Neuron (in vitro differentiated cells): ENCODE results near the gene E2F3.
"Not testable (repeated sequence)": the region's sequence is repeated elsewhere in the genome, so short reads cannot be mapped to it uniquely, and the experiment has no call there.

Experiments used
- H2AFZ ChIP-seq: one replicate; pipeline ENCODE4 v1.6.1; 2013; ENCODE audit warnings: low read depth, mild to moderate bottlenecking, inconsistent platforms, low read length, moderate library complexity
- H3K27me3 ChIP-seq: one replicate; pipeline ENCODE4 v1.6.1; 2013; ENCODE audit warnings: low read length; ENCODE audit not compliant: insufficient read depth
- H3K36me3 ChIP-seq: one replicate; pipeline ENCODE4 v1.6.1; 2013; ENCODE audit warnings: low read length; ENCODE audit not compliant: insufficient read depth
- H3K4me1 ChIP-seq: one replicate; pipeline ENCODE4 v1.6.1; 2013; ENCODE audit warnings: low read length; ENCODE audit not compliant: insufficient read depth
- H3K4me3 ChIP-seq: 2 replicates; pipeline ENCODE4 v1.5.1; 2013; ENCODE audit warnings: mild to moderate bottlenecking, low read length, moderate library complexity
- H3K9me3 ChIP-seq: one replicate; pipeline ENCODE4 v1.6.1; 2013; ENCODE audit warnings: low read length

The E2F3 gene

DNA sequence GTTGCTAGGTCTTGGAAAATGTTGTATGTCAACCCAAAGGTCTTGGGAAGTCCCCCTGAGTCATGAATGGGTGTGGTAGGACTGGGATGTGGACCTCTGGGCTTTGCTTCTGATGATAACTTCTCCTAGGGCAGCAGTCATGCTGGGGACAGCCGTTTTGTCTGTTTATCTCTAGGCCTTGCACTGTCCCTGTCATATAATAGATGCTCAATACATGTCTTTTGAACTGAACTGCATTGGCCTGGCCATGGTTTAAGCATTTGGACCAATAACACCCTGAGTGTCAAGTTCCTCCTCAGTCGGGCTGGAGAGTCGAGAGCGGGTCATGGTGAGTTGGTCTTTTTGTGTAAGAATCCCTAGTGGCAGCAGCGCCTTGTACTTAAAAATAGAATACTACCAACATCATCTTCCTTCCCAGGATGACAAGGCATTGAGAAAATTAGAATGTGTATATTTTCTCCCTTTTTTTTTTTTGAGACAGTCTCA lies 43.1 kb downstream of the E2F3 start:
- no peaks in the 10 kb centered on the region for H3K4me1 ChIP-seq
- H3K9me3 ChIP-seq = no peaks in the 10 kb centered on the region
- H3K27me3 ChIP-seq = no peaks in the 10 kb centered on the region
- no peak overlapping the region for H3K4me3 ChIP-seq
- peaks cover 21% of the 10 kb centered on the region for H3K36me3 ChIP-seq
- no peak overlapping the region for H2AFZ ChIP-seq

DNA sequence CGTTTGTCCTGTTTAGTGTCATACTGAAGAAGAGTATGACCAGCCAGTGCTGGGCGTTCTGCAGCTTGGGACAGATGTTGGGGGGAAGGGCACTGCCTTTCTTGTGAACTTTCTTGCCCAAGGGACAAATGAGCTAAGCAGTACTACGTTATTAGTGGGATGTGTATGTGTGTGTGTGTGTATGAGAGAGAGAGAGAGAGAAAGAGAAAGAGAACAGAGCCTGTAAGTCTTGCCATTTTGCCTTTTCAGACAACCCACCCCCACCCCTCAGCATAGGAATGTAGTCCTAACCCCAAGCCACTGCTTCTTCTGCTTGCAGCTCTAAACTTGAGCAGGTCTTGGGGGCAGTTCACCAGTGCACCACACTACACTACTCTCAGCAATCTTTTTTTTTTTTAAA lies 45.5 kb downstream of the E2F3 start:
- H3K36me3 ChIP-seq = peaks cover 7% of the 10 kb centered on the region
- H2AFZ ChIP-seq = no peak overlapping the region
- H3K9me3 ChIP-seq = peaks cover 2% of the 10 kb centered on the region
- H3K27me3 ChIP-seq = no peaks in the 10 kb centered on the region
- no peak overlapping the region for H3K4me3 ChIP-seq
- no peaks in the 10 kb centered on the region for H3K4me1 ChIP-seq

DNA sequence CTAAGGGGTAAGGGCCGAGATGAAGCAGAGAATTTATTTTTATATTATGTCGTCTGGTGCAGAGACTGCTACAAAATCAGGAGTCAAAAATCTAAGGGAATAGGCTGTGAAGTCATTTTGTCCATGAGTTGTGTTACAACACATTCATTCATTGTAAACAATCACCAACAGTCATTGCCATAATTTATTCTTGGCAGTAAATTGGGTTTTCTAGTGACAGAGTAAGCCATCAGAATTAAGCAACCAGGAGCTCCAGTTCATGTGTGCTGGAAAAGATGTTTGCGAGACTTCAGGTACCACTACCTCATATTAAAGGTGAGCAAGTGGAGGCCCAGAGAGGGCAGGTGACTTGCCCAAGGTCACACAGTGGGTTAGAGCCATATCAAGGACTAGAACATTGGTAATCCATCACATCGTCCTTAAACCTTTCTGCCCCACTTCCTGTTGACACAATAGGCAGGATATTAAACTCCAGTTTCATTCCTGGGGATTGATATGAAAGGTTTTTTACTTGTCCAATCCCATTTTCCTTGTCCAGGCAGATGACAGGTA lies 46.0 kb downstream of the E2F3 start:
- Histone ChIP-seq H3K4me3 (no peak overlapping the region), H3K9me3 (peaks cover 2% of the 10 kb centered on the region), H3K4me1 (no peaks in the 10 kb centered on the region), H3K36me3 (peaks cover 6% of the 10 kb centered on the region), H2AFZ (no peak overlapping the region), H3K27me3 (no peaks in the 10 kb centered on the region)

DNA sequence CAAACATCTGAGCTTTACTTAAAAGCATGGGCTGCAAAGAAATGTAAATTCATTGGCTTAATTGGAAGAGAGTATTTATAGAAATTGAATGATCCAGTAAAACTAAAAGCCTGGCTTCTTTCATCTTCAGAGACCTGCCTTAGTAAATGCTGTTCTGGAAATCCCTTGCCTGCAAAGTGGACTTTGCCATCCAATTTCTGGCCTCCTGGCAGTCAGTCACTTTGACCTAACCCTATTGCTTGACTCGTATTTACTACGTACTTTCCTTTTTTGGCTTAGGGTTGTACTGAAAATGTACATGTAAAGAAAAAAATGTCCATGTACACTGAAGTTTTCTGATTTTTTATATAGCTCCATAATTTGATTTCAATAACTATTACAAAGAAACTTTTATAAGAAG lies 47.1 kb downstream of the E2F3 start:
- H3K36me3 ChIP-seq = peaks cover 6% of the 10 kb centered on the region
- peaks cover 4% of the 10 kb centered on the region for H3K9me3 ChIP-seq
- H3K4me3 ChIP-seq = no peak overlapping the region
- H2AFZ ChIP-seq = no peak overlapping the region
- no peaks in the 10 kb centered on the region for H3K27me3 ChIP-seq
- no peaks in the 10 kb centered on the region for H3K4me1 ChIP-seq

DNA sequence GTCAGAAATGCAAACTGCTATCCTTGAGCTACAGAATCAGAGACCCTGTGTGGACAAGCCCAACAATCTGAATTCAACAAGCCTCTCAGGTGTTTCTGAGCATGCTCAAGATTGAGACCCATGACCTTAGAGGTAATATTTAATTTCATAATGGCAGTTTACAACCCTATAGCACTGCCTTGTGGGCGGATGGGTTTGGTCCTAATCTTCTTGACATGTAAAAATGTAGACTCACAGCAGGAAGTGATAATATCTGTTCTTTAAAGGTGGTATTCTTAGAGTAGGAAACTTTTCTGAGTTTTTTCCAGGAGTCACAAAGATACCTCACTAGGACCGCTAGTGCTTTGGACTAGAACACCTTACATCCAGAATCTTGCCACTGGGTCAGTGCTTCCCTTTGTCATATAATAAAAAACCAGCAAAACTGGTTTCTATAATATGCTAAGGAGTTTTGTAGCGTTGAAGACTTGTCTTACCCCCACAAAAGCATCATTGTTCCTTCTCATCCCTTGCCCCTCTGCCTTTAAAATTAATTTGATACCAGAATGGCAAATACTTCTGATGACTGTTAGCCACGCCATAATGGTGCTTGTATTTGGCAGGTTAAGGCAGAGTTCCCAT lies 52.6 kb downstream of the E2F3 start:
- Histone ChIP-seq H3K4me3 (no peak overlapping the region), H3K27me3 (no peaks in the 10 kb centered on the region), H3K4me1 (no peaks in the 10 kb centered on the region), H3K36me3 (peaks cover 7% of the 10 kb centered on the region), H3K9me3 (peaks cover 4% of the 10 kb centered on the region), H2AFZ (no peak overlapping the region)

DNA sequence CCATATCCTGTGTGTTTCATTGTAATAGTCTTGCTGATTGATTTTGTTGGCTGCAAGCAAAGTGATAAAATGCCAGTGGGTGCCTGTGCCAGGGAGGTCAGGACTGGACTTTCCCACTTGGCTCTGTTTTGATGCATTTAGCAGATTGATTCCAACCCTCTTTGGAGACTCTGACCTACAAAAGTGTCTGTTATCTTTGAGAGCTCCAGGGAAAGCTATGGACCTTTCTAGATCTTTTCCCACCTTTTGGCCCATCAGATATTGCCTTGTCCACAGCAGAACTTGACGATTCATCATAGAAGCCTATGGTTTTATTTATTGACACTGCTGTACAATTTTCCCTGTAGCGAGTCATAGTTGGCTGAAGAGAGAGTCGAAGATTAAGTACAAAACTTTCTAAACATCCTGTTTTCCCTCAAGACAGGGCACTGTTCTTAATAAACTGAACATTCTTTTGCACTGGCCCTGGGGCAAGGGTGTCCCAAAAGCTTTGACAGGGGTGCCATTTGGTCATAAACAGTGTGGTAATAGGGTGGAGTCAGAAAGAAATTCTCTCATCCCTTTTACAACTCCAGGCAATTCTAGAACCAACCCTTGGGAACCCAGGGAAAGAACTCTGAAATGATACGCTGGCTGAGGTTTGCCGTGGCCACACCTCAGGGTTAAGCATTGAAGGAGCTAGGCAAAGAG lies 53.7 kb downstream of the E2F3 start:
- no peak overlapping the region for H3K4me3 ChIP-seq
- H3K4me1 ChIP-seq = no peaks in the 10 kb centered on the region
- peaks cover 4% of the 10 kb centered on the region for H3K9me3 ChIP-seq
- H3K27me3 ChIP-seq = no peaks in the 10 kb centered on the region
- H3K36me3 ChIP-seq = peaks cover 7% of the 10 kb centered on the region
- H2AFZ ChIP-seq = no peak overlapping the region

DNA sequence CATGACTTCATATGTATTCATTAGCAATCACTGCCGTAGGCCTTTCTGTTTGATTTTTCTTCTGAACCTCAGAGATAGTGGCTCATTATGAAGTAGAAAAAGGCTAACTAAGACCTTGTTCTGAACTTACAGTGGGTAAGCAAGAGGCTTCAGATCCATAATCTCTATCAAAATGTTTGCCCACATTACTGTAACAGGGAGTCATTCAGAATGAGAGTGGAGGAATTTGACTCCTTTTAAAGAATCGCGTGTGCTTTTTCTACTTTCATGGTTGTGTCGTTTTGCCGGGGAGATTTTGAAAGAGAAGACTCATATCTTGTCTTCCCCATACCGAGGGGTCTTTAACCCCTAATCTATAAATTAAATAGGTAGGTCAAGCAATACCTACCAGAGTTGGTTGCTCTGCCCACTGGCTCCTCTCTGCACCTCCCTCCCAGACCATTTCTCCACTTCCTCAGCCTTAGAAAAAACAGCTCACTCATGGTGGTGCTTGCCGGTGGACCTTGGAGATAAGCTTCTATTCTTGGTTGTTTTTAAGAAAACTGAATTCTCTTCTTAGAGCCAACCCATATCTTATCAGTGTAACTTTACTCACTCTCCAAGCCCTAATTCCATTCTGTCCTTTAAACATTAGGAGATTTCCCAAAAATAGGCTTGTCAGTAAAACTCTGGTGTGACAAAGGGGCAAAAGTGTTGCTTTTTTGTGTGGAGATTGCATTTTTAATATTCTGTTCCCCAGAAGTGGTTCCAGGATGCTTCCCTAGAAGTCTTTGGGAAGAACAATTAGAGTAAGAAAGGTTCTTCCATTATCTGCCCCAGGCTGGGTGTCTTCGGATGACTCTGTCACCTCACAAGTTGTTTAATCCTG lies 56.6 kb downstream of the E2F3 start:
- Histone ChIP-seq H3K36me3 (peaks cover 7% of the 10 kb centered on the region), H2AFZ (no peak overlapping the region), H3K27me3 (no peaks in the 10 kb centered on the region), H3K9me3 (peaks cover 2% of the 10 kb centered on the region), H3K4me1 (no peaks in the 10 kb centered on the region), H3K4me3 (no peak overlapping the region)

DNA sequence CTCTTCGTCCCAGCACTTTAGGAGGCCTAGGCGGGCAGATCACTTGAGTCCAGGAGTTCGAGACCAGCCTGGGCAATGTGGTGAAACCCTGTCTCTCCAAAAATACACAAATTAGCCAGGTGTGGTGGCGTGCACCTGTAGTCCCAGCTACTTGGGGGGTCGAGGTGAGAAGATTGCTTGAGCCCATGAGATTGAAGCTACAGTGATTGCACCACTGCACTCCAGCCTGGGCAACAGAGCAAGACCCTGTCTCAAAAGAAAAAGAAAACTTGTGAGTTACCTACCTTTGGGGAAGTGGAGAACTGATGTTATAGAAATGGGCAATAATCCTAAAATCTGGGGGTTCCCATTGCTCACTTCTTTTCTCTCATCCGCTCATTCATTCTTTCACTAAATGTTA lies 58.0 kb downstream of the E2F3 start:
- Histone ChIP-seq H2AFZ (no peak overlapping the region), H3K36me3 (peaks cover 7% of the 10 kb centered on the region), H3K27me3 (no peaks in the 10 kb centered on the region), H3K9me3 (no peaks in the 10 kb centered on the region), H3K4me3 (no peak overlapping the region), H3K4me1 (no peaks in the 10 kb centered on the region)

DNA sequence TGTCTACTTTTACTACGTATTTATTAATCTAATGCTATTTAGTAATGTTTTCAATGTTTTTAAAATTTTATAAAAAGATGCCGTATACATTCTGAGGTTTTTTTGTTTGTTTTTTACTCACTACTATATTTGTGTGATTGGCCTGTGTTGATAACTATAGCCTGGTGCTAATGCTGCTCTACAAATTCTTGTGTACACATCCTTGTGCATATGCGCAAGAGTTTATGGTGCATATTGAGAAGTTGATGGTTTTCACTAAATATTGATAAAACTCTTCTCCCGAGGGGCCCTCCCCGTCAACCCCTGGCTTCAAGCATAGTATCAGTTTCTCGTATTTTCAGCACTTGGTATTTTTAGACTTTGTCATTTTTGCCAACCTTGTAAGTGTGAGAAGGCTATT lies 59.9 kb downstream of the E2F3 start:
- no peaks in the 10 kb centered on the region for H3K9me3 ChIP-seq
- no peaks in the 10 kb centered on the region for H3K27me3 ChIP-seq
- H3K36me3 ChIP-seq = peaks cover 7% of the 10 kb centered on the region
- H3K4me3 ChIP-seq = no peak overlapping the region
- H2AFZ ChIP-seq = no peak overlapping the region
- H3K4me1 ChIP-seq = no peaks in the 10 kb centered on the region

DNA sequence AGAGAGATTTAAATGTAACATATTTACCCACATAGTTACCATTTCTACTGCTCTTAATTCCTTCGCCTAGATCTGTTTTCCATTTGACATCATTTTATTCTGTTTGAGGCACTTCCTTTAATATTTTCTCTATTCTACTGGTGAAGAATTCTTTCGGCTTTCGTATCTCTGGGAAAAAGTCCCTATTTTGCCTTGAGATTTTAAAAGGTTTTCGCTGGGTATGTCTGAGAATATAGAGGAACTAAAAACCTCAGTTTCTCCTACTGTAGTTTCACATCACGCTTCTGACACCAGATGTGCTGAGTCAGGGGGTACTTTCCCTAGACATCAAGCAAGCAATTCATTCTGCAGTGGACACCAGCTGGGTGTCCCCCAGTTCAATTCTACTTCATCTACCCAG lies 61.7 kb downstream of the E2F3 start:
- Histone ChIP-seq H3K4me3 (no peak overlapping the region), H3K4me1 (no peaks in the 10 kb centered on the region), H3K9me3 (peaks cover 2% of the 10 kb centered on the region), H2AFZ (no peak overlapping the region), H3K36me3 (peaks cover 6% of the 10 kb centered on the region), H3K27me3 (no peaks in the 10 kb centered on the region)

DNA sequence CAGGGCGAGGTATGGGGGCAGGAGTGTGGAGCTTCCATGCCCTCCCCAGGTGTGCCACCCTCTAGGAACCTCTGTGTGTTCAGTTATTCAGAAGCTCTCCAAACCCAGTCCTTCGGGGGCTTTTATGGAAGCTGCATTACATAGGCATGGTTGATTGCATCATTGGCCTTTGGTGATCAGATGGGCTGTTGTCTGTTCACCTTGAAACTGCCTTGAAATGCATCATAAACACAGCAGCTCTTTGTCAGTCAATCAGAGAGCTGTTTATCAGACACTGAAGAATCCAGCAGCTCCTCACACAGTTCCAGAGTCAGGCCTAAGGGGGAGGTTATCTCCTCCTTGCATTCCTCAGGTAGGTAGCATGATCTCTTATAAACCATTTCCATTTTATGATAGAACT lies 62.4 kb downstream of the E2F3 start:
- no peaks in the 10 kb centered on the region for H3K27me3 ChIP-seq
- no peaks in the 10 kb centered on the region for H3K4me1 ChIP-seq
- peaks cover 2% of the 10 kb centered on the region for H3K9me3 ChIP-seq
- peaks cover 5% of the 10 kb centered on the region for H3K36me3 ChIP-seq
- H3K4me3 ChIP-seq = no peak overlapping the region
- H2AFZ ChIP-seq = no peak overlapping the region

DNA sequence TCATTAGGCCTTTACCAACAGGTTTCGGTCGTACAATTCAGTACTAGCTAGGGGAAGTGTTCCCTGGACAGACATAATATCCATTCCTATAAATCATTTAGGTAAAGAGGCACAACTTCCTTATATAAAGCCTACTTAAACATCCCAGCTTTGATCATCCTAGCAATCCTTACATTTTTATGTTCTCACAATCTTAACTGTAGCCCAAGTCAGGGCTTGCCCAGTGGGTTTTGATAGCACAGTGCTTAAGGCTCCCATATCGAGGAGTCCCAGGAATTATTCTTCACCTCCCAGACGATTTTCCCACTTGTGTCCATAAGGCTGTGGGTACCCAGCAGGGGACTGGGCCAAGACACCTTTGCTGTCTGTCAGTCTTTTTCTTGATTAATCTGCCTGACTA lies 63.2 kb downstream of the E2F3 start:
- peaks cover 5% of the 10 kb centered on the region for H3K36me3 ChIP-seq
- H3K9me3 ChIP-seq = peaks cover 2% of the 10 kb centered on the region
- H3K27me3 ChIP-seq = no peaks in the 10 kb centered on the region
- H3K4me1 ChIP-seq = no peaks in the 10 kb centered on the region
- no peak overlapping the region for H3K4me3 ChIP-seq
- no peak overlapping the region for H2AFZ ChIP-seq

DNA sequence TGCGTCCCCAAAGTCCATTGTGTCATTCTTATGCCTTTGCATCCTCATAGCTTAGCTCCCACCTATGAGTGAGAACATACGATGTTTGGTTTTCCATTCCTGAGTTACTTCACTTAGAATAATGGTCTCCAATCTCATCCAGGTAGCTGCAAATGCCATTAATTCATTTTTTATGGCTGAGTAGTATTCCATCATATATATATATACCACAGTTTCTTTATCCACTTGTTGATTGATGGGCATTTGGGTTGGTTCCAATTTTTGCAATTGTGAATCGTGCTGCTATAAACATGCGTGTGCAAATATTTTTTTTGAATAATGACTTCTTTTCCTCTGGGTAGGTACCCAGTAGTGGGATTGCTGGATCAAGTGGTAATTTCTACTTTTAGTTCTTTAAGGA lies 63.9 kb downstream of the E2F3 start:
- not testable (repeated sequence) for H3K27me3 ChIP-seq, H3K9me3 ChIP-seq, H3K4me1 ChIP-seq, H3K36me3 ChIP-seq, H2AFZ ChIP-seq, H3K4me3 ChIP-seq
